GM23248 (cell line): ENCODE results near the gene COL27A1. TPM values are rescaled to one million over a fixed set of nuclear protein-coding genes. Genes with fewer than 3 reads are reported as not detected.

Experiments used
- DNase-seq: peaks from one replicate; pipeline ENCODE4 v3.0.0-alpha.2; 2015
- H2AFZ ChIP-seq: fragments of 200-600 bp; sonication (generic); 2 replicates; pipeline ENCODE4 v1.6.1; 2016; ENCODE audit warnings: antibody characterized with exemption
- H3F3A ChIP-seq: fragments of 200-600 bp; sonication (generic); 2 replicates; pipeline ENCODE4 v1.6.1; 2016; ENCODE audit warnings: mild to moderate bottlenecking, antibody characterized with exemption, mixed run types; ENCODE audit not compliant: insufficient read depth
- H3K27ac ChIP-seq: fragments of 200-600 bp; sonication (generic); 2 replicates; pipeline ENCODE4 v1.5.1; 2016; ENCODE audit warnings: mild to moderate bottlenecking
- H3K27me3 ChIP-seq: fragments of 200-600 bp; sonication (generic); replicated peaks from 2 replicates; pipeline ENCODE4 v1.6.1; 2016; ENCODE audit warnings: mild to moderate bottlenecking; ENCODE audit not compliant: insufficient read depth
- H3K36me3 ChIP-seq: fragments of 200-600 bp; sonication (generic); 2 replicates; pipeline ENCODE4 v1.6.1; 2016; ENCODE audit warnings: low read depth, mild to moderate bottlenecking
- H3K4me1 ChIP-seq: fragments of 200-600 bp; sonication (generic); 2 replicates; pipeline ENCODE4 v1.6.1; 2016; ENCODE audit warnings: mild to moderate bottlenecking; ENCODE audit not compliant: insufficient read depth
- H3K4me2 ChIP-seq: fragments of 200-600 bp; sonication (generic); one replicate; pipeline ENCODE4 v1.6.1; 2016; ENCODE audit warnings: mild to moderate bottlenecking; ENCODE audit not compliant: unreplicated experiment
- H3K4me3 ChIP-seq: fragments of 200-600 bp; sonication (generic); 2 replicates; pipeline ENCODE4 v1.5.1; 2016; ENCODE audit warnings: mild to moderate bottlenecking
- H3K79me2 ChIP-seq: fragments of 200-600 bp; sonication (generic); 2 replicates; pipeline ENCODE4 v1.6.1; 2016; ENCODE audit warnings: mild to moderate bottlenecking; ENCODE audit not compliant: insufficient read depth
- H3K9ac ChIP-seq: fragments of 200-600 bp; sonication (generic); 2 replicates; pipeline ENCODE4 v1.6.1; 2016; ENCODE audit warnings: mild to moderate bottlenecking
- H3K9me2 ChIP-seq: fragments of 200-600 bp; sonication (generic); 2 replicates; pipeline ENCODE4 v1.6.1; 2016; ENCODE audit warnings: mixed run types, mild to moderate bottlenecking, moderate library complexity; ENCODE audit not compliant: insufficient read depth
- H3K9me3 ChIP-seq: fragments of 200-600 bp; sonication (generic); one replicate; pipeline ENCODE4 v1.6.1; 2017; ENCODE audit warnings: low read depth
- H4K20me1 ChIP-seq: fragments of 200-600 bp; sonication (generic); 2 replicates; pipeline ENCODE4 v1.6.0; 2016; ENCODE audit not compliant: insufficient read depth
- EZH2 ChIP-seq: fragments of 200-600 bp; sonication (generic); IDR thresholded peaks from 2 replicates; pipeline ENCODE4 v1.6.1; 2018; ENCODE audit warnings: antibody characterized with exemption, mild to moderate bottlenecking; ENCODE audit not compliant: insufficient read depth, poor library complexity, severe bottlenecking
- EZH2phosphoT487 ChIP-seq: fragments of 200-600 bp; sonication (generic); IDR thresholded peaks from 2 replicates; pipeline ENCODE4 v1.6.1; 2018; ENCODE audit warnings: antibody characterized with exemption, moderate library complexity, mild to moderate bottlenecking, low read depth; ENCODE audit not compliant: insufficient read depth
- WGBS, 2 experiments: methylation state at CpG; one replicate each; pipeline ENCODE4 v1.1.6; 2015 to 2017; ENCODE audit warnings: low lambda C conversion rate in 2 of 2, low coverage in 1 of 2; ENCODE audit errors: missing lambda C conversion rate in 2 of 2; 5-methylcytosine and 5-hydroxymethylcytosine counted together
- in situ Hi-C: fragments of 300-500 bp; cut with MboI; formaldehyde crosslinking; loops from 2 replicates; pipeline ENCODE4 v1.15.0; 2020
- polyA plus RNA-seq: library from polyadenylated mRNA; unstranded; fragments of >200 nt; fragmentation: Nextera tagmentation; extraction: Ambion mirVana; gene quantifications from 2 replicates; pipeline ENCODE4 v1.2.1, GENCODE V29; 2016
- total RNA-seq: library from RNA; depleted of rRNA; stranded (reverse); fragments of >200 nt; shearing (Covaris generic); gene quantifications from 2 replicates; pipeline ENCODE4 v1.2.3, GENCODE V29; 2014

The COL27A1 gene
- total and polyA plus RNA-seq, 2 experiments from 2014 or later: 1.6 to 2.3 TPM

- no peaks in the 10 kb centered on the region for H4K20me1 ChIP-seq
- no peak overlapping the region for H3K9ac ChIP-seq
- no peak overlapping the region for H3K27ac ChIP-seq
- H3K36me3 ChIP-seq: no peaks in the 10 kb centered on the region
- no peaks in the 10 kb centered on the region for H3K4me1 ChIP-seq
- WGBS, 2 experiments: 98 to 100% methylated on average over 2 of the region's 2 CpGs
- in situ Hi-C loops: no loop called here
- DNase-seq: no peak
- no peak for TF ChIP-seq EZH2phosphoT487
- H3K4me3 ChIP-seq: no peak overlapping the region
- no peak overlapping the region for H3K4me2 ChIP-seq
- H3F3A ChIP-seq: no peaks in the 10 kb centered on the region
- H3K27me3 ChIP-seq: no peaks in the 10 kb centered on the region
- H3K9me2 ChIP-seq: no peaks in the 10 kb centered on the region
- no peaks in the 10 kb centered on the region for H3K9me3 ChIP-seq
- no peaks in the 10 kb centered on the region for H3K79me2 ChIP-seq
- H2AFZ ChIP-seq: no peak overlapping the region
Measured at GRCh38 chr9:114184866-114185265, 29.5 kb downstream of the COL27A1 start.

GRCh38 chr9:114185570-114186490 is 30.5 kb downstream of the COL27A1 start:
- no peaks in the 10 kb centered on the region for H3K79me2 ChIP-seq
- in situ Hi-C loops: no loop called here
- WGBS, 2 experiments: 87 to 90% methylated on average over 10 to 11 of the region's 11 CpGs

GRCh38 chr9:114186605-114187289 is 31.4 kb downstream of the COL27A1 start:
- H3K36me3 ChIP-seq: no peaks in the 10 kb centered on the region
- no peaks in the 10 kb centered on the region for H3K9me3 ChIP-seq
- H3K4me1 ChIP-seq: no peaks in the 10 kb centered on the region
- no peak overlapping the region for H3K9ac ChIP-seq
- H4K20me1 ChIP-seq: no peaks in the 10 kb centered on the region
- no peaks in the 10 kb centered on the region for H3K79me2 ChIP-seq
- H2AFZ ChIP-seq: no peak overlapping the region
- H3K9me2 ChIP-seq: no peaks in the 10 kb centered on the region
- H3K27me3 ChIP-seq: no peaks in the 10 kb centered on the region
- TF ChIP-seq EZH2 (no peak), EZH2phosphoT487 (no peak)
- H3K27ac ChIP-seq: no peak overlapping the region
- no peak overlapping the region for H3K4me2 ChIP-seq
- 91 to 96% methylated on average over 5 of the region's 5 CpGs for WGBS, 2 experiments
- in situ Hi-C loops: no loop called here
- no peak for DNase-seq
- H3K4me3 ChIP-seq: no peak overlapping the region
- H3F3A ChIP-seq: no peaks in the 10 kb centered on the region

More at GRCh38 chr9:114185570-114186490, 30.5 kb downstream of the COL27A1 start:
- Histone ChIP-seq H3K27me3 (no peaks in the 10 kb centered on the region), H3K9ac (no peak overlapping the region), H3K4me3 (no peak overlapping the region), H3K9me2 (no peaks in the 10 kb centered on the region), H4K20me1 (no peaks in the 10 kb centered on the region), H3K27ac (no peak overlapping the region), H3K4me2 (no peak overlapping the region), H3F3A (no peaks in the 10 kb centered on the region), H3K4me1 (no peaks in the 10 kb centered on the region), H3K9me3 (no peaks in the 10 kb centered on the region), H2AFZ (no peak overlapping the region), H3K36me3 (no peaks in the 10 kb centered on the region)
- TF ChIP-seq EZH2phosphoT487 (no peak), EZH2 (no peak)
- no peak for DNase-seq

- Histone ChIP-seq H4K20me1 (no peaks in the 10 kb centered on the region), H3K4me3 (no peak overlapping the region), H3K27me3 (no peaks in the 10 kb centered on the region), H3K36me3 (no peaks in the 10 kb centered on the region), H3K4me2 (no peak overlapping the region), H3F3A (no peaks in the 10 kb centered on the region), H3K79me2 (no peaks in the 10 kb centered on the region), H3K27ac (no peak overlapping the region), H2AFZ (no peak overlapping the region), H3K9ac (no peak overlapping the region), H3K9me3 (no peaks in the 10 kb centered on the region), H3K9me2 (no peaks in the 10 kb centered on the region), H3K4me1 (no peaks in the 10 kb centered on the region)
- WGBS, 2 experiments: 84 to 93% methylated on average over 3 of the region's 3 CpGs
- in situ Hi-C loops: no loop called here
- DNase-seq: no peak
- no peak for TF ChIP-seq EZH2phosphoT487
- no peak for TF ChIP-seq EZH2
Measured at GRCh38 chr9:114187827-114188226, 32.5 kb downstream of the COL27A1 start.
